A549 (cell line): ENCODE measurements around the gene TAF1A. TPM values are rescaled to one million over a fixed set of nuclear protein-coding genes. Genes with fewer than 3 reads are reported as not detected.

Experiments used
- ATAC-seq, 2 experiments: fragments of 200-7000 bp in 1 of 2; fragments of >200 bp in 1 of 2; cut with Nextera tagmentation in 1 of 2; cut with Tn5 transposase in 1 of 2; 3 replicates each; pipeline versions ENCODE4 v1.8.0 to v1.9.1; 2018 to 2020; ENCODE audit warnings: mild to moderate bottlenecking in 1 of 2, moderate library complexity in 1 of 2
- CTCF ChIA-PET: fragments of 300-600 bp; sonication (Branson Sonifier 250); formaldehyde crosslinking; extraction: SDS; loops from one replicate; lab custom pipeline; 2021; ENCODE audit warnings: antibody characterized with exemption, inconsistent platforms; lab: Yijun Ruan, JAX
- POLR2A ChIA-PET: fragments of 350-600 bp; formaldehyde crosslinking; extraction: SDS; loops from one replicate; lab custom pipeline; 2021; ENCODE audit warnings: antibody characterized with exemption, inconsistent platforms; lab: Yijun Ruan, JAX
- DNase-seq, 2 experiments: peaks; one replicate each; pipeline versions ENCODE4 v3.0.0 to v3.0.0-alpha.2; 2011 to 2016; ENCODE audit warnings: low read depth in 1 of 2, low spot score in 1 of 2
- FAIRE-seq: peaks from 2 replicates; lab custom pipeline; 2011; peaks lifted over from hg19 to GRCh38; lab: Jason Lieb, UNC
- H3K27ac ChIP-seq, 2 experiments: fragments of >200 bp; sonication (Bioruptor Twin); formaldehyde crosslinking; 3 replicates each; pipeline ENCODE4 v1.5.1; 2016 to 2017
- H3K4me1 ChIP-seq: fragments of >200 bp; sonication (Bioruptor Twin); formaldehyde crosslinking; 3 replicates; pipeline ENCODE4 v1.6.1; 2016
- H3K4me2 ChIP-seq: fragments of >200 bp; sonication (Bioruptor Twin); formaldehyde crosslinking; 3 replicates; pipeline ENCODE4 v1.6.1; 2016
- H3K4me3 ChIP-seq: fragments of >200 bp; sonication (Bioruptor Twin); formaldehyde crosslinking; 3 replicates; pipeline ENCODE4 v1.5.1; 2016
- H3K9me3 ChIP-seq: fragments of >200 bp; sonication (Bioruptor Twin); formaldehyde crosslinking; 3 replicates; pipeline ENCODE4 v1.6.1; 2016
- ATOH8 ChIP-seq: fragments of 250-450 bp; sonication (Bioruptor Pico); IDR thresholded peaks from 2 replicates; pipeline ENCODE4 v1.5.0; 2020; ENCODE audit warnings: low read depth, mild to moderate bottlenecking, moderate library complexity
- BCL3 ChIP-seq: fragments of >200 bp; sonication (Bioruptor Twin); formaldehyde crosslinking; IDR thresholded peaks from 3 replicates; pipeline ENCODE4 v1.6.1; 2016
- BHLHE40 ChIP-seq: IDR thresholded peaks from 2 replicates; pipeline ENCODE4 v1.6.1; 2012; ENCODE audit warnings: low read depth, low read length, inconsistent platforms
- CBX2 ChIP-seq: fragments of 200-600 bp; sonication (generic); IDR thresholded peaks from 2 replicates; pipeline ENCODE4 v1.6.1; 2016; ENCODE audit warnings: low read depth, mild to moderate bottlenecking, borderline replicate concordance
- CBX8 ChIP-seq: fragments of 200-600 bp; sonication (generic); IDR thresholded peaks from 2 replicates; pipeline ENCODE4 v1.6.1; 2016
- CHD2 ChIP-seq: fragments of 150-350 bp; IDR thresholded peaks from 2 replicates; pipeline ENCODE4 v1.6.1; 2014; ENCODE audit warnings: low read length; ENCODE audit not compliant: partially characterized antibody
- EHF ChIP-seq: fragments of 250-450 bp; sonication (Bioruptor Pico); IDR thresholded peaks from 2 replicates; pipeline ENCODE4 v1.5.0; 2020; ENCODE audit warnings: mild to moderate bottlenecking
- EHMT2 ChIP-seq: fragments of 200-600 bp; sonication (generic); IDR thresholded peaks from 2 replicates; pipeline ENCODE4 v1.6.1; 2016; ENCODE audit warnings: antibody characterized with exemption, low read depth, mild to moderate bottlenecking, moderate library complexity
- EP300 ChIP-seq, 2 experiments: fragments of >200 bp; sonication (Bioruptor Twin); formaldehyde crosslinking; IDR thresholded peaks; 2 replicates in 1 of 2; 3 replicates in 1 of 2; pipeline ENCODE4 v1.6.1; 2016 to 2017
- ESRRA ChIP-seq: fragments of 150-350 bp; IDR thresholded peaks from 2 replicates; pipeline ENCODE4 v1.6.1; 2014; ENCODE audit warnings: mild to moderate bottlenecking, low read length, borderline replicate concordance
- GATA3 ChIP-seq: IDR thresholded peaks from 2 replicates; pipeline ENCODE4 v1.6.1; 2012; ENCODE audit warnings: borderline replicate concordance
- HEYL ChIP-seq: fragments of 250-450 bp; sonication (Bioruptor Pico); IDR thresholded peaks from 2 replicates; pipeline ENCODE4 v1.8.0; 2021; ENCODE audit warnings: mild to moderate bottlenecking, moderate library complexity
- HOXA7 ChIP-seq: fragments of 250-450 bp; sonication (Bioruptor Pico); IDR thresholded peaks from 2 replicates; pipeline ENCODE4 v1.5.0; 2020; ENCODE audit warnings: mild to moderate bottlenecking, moderate library complexity
- HOXB13 ChIP-seq: fragments of 250-450 bp; sonication (Bioruptor Pico); IDR thresholded peaks from 2 replicates; pipeline ENCODE4 v1.5.0; 2020; ENCODE audit warnings: low read depth, mild to moderate bottlenecking, moderate library complexity
- HOXB5 ChIP-seq: fragments of 250-450 bp; sonication (Bioruptor Pico); IDR thresholded peaks from 2 replicates; pipeline ENCODE4 v1.5.0; 2020; ENCODE audit warnings: mild to moderate bottlenecking, moderate library complexity
- JUN ChIP-seq, 2 experiments: fragments of >200 bp; sonication (Bioruptor Twin); formaldehyde crosslinking; IDR thresholded peaks; 2 replicates in 1 of 2; 3 replicates in 1 of 2; pipeline ENCODE4 v1.6.1; 2016 to 2017
- JUNB ChIP-seq: fragments of >200 bp; sonication (Bioruptor Twin); formaldehyde crosslinking; IDR thresholded peaks from 2 replicates; pipeline ENCODE4 v1.6.1; 2016
- KDM5A ChIP-seq: fragments of 200-600 bp; sonication (generic); IDR thresholded peaks from 2 replicates; pipeline ENCODE4 v1.6.1; 2016; ENCODE audit warnings: antibody characterized with exemption, mild to moderate bottlenecking
- MYC ChIP-seq: IDR thresholded peaks from 2 replicates; pipeline ENCODE4 v1.6.1; 2012; ENCODE audit warnings: mild to moderate bottlenecking, inconsistent platforms, low read length, improper control_type of control experiment, borderline replicate concordance
- NFE2L2 ChIP-seq: fragments of 150-350 bp; conservative IDR thresholded peaks from 2 replicates; pipeline ENCODE4 v1.6.1; 2014; ENCODE audit warnings: low read length
- NR3C1 ChIP-seq: fragments of >200 bp; sonication (Bioruptor Twin); formaldehyde crosslinking; IDR thresholded peaks from 3 replicates; pipeline ENCODE4 v1.6.1; 2017
- POLR2A ChIP-seq: IDR thresholded peaks from 2 replicates; pipeline ENCODE4 v1.6.1; 2012; ENCODE audit warnings: mild to moderate bottlenecking, low read length
- POLR2AphosphoS2 ChIP-seq: conservative IDR thresholded peaks from 2 replicates; pipeline ENCODE4 v1.6.1; 2012; ENCODE audit warnings: low read length, improper control_type of control experiment, inconsistent platforms
- RARB ChIP-seq: fragments of 250-450 bp; sonication (Bioruptor Pico); IDR thresholded peaks from 2 replicates; pipeline ENCODE4 v1.8.0; 2021; ENCODE audit warnings: mild to moderate bottlenecking, moderate library complexity
- RCOR1 ChIP-seq: fragments of 150-350 bp; IDR thresholded peaks from 2 replicates; pipeline ENCODE4 v1.6.1; 2014; ENCODE audit warnings: antibody characterized with exemption, low read length, low read depth
- RFX5 ChIP-seq: fragments of 450-650 bp; IDR thresholded peaks from 2 replicates; pipeline ENCODE4 v1.7.1; 2014; ENCODE audit warnings: antibody characterized with exemption, mild to moderate bottlenecking, moderate library complexity
- RNF2 ChIP-seq: fragments of 200-600 bp; sonication (generic); IDR thresholded peaks from 2 replicates; pipeline ENCODE4 v1.6.1; 2016; ENCODE audit warnings: low read depth, mild to moderate bottlenecking, antibody characterized with exemption, moderate library complexity, borderline replicate concordance
- SMC3 ChIP-seq: fragments of >200 bp; sonication (Bioruptor Twin); formaldehyde crosslinking; IDR thresholded peaks from 3 replicates; pipeline ENCODE4 v1.6.1; 2018; ENCODE audit warnings: inconsistent platforms
- TFCP2L1 ChIP-seq: fragments of 250-450 bp; sonication (Bioruptor Pico); IDR thresholded peaks from 2 replicates; pipeline ENCODE4 v1.5.0; 2021; ENCODE audit warnings: mild to moderate bottlenecking
- USF2 ChIP-seq: fragments of 450-650 bp; IDR thresholded peaks from 2 replicates; pipeline ENCODE4 v1.6.1; 2014; ENCODE audit warnings: antibody characterized with exemption
- ZC3H11A ChIP-seq: fragments of 450-650 bp; IDR thresholded peaks from 2 replicates; pipeline ENCODE4 v1.6.1; 2014; ENCODE audit warnings: antibody characterized with exemption, mild to moderate bottlenecking
- ZFP36 ChIP-seq: fragments of 450-650 bp; IDR thresholded peaks from 2 replicates; pipeline ENCODE4 v1.6.1; 2014; ENCODE audit warnings: borderline replicate concordance; ENCODE audit not compliant: partially characterized antibody
- ZNF302 ChIP-seq: fragments of 250-450 bp; sonication (Bioruptor Pico); IDR thresholded peaks from 2 replicates; pipeline ENCODE4 v1.9.0; 2021; ENCODE audit warnings: inconsistent platforms, mild to moderate bottlenecking, moderate library complexity
- WGBS: methylation state at CpG from one replicate; pipeline ENCODE4 v1.1.6; 2017; ENCODE audit errors: missing lambda C conversion rate; 5-methylcytosine and 5-hydroxymethylcytosine counted together
- polyA minus RNA-seq: library from RNA; depleted of rRNA, polyadenylated mRNA; stranded (reverse); fragments of >200 nt; gene quantifications from 2 replicates; pipeline ENCODE4 v1.2.3, GENCODE V29; 2011; rRNA and poly(A)+ RNA removed
- polyA plus RNA-seq, 4 experiments: library from polyadenylated mRNA; depleted of rRNA in 3 of 4; stranded (reverse); fragments of >200 nt; fragmentation: RNase III in 1 of 4; extraction: RNeasy Plus Mini Kit Qiagen cat#74134 plus additional on column Dnase treatment in 1 of 4; gene quantifications; 2 replicates in 3 of 4; 3 replicates in 1 of 4; pipeline ENCODE4 v1.2.3, GENCODE V29; 2011 to 2017
- TF ChIP-seq, protein P1 (sequence below): fragments of >200 bp; sonication (Bioruptor Twin); formaldehyde crosslinking; IDR thresholded peaks from 3 replicates; pipeline ENCODE4 v1.5.1; 2016
- TF ChIP-seq, protein P2 (sequence below): fragments of >200 bp; sonication (Bioruptor Twin); formaldehyde crosslinking; IDR thresholded peaks from 2 replicates; pipeline ENCODE4 v1.6.1; 2016
- TF ChIP-seq, protein P3 (sequence below): IDR thresholded peaks from 2 replicates; pipeline ENCODE4 v1.6.1; 2012

TAF1A gene
- polyA plus RNA-seq (2011; rRNA removed) (16.0 and 21.7 TPM in 2 replicates), polyA plus RNA-seq (2017; fragmentation: RNase III; extraction: RNeasy Plus Mini Kit Qiagen cat#74134 plus additional on column Dnase treatment) (11.7 to 13.0 TPM (median 12.1 TPM) in 3 replicates), polyA minus RNA-seq (2.9 and 5.4 TPM in 2 replicates)
- 4.2 TPM in 2 replicates for polyA plus RNA-seq (2012; cell fraction: cytosol; rRNA removed)
- polyA plus RNA-seq (2012; cell fraction: nucleus; rRNA removed): 3.1 and 6.2 TPM in 2 replicates

- DNase-seq: peak; percentile 87 to 90
- peak within 1 kb of the TSS; percentile 93 for H3K4me2 ChIP-seq
- peak; percentile 39 for FAIRE-seq
- WGBS: 2% methylated on average over 40 of the region's 41 CpGs
- peaks cover 3% of the 10 kb centered on the region; the same call in 1 of the 3 replicates for H3K9me3 ChIP-seq
- ATAC-seq: peak; percentile 99 to 100
- peaks cover 12% of the 10 kb centered on the region; the same call in 1 of the 3 replicates for H3K4me1 ChIP-seq
- ChIA-PET POLR2A (interaction anchor here (0.9 to 1.6 kb wide), 8 partner anchors 9 to 124 kb away, joined by 3 to 8 read pairs (median 4); no protein-coding TSS in a partner anchor), CTCF (interaction anchor here (0.6 to 1.7 kb wide), 5 partner anchors 10 to 1787 kb away, joined by 3 to 6 read pairs (median 4); no protein-coding TSS in a partner anchor)
- peak within 1 kb of the TSS; percentile 85 for H3K4me3 ChIP-seq
- H3K27ac ChIP-seq: peak within 1 kb of the TSS; percentile 80 to 89
- no peak for TF ChIP-seq RNF2
- TF ChIP-seq, protein P1, sequence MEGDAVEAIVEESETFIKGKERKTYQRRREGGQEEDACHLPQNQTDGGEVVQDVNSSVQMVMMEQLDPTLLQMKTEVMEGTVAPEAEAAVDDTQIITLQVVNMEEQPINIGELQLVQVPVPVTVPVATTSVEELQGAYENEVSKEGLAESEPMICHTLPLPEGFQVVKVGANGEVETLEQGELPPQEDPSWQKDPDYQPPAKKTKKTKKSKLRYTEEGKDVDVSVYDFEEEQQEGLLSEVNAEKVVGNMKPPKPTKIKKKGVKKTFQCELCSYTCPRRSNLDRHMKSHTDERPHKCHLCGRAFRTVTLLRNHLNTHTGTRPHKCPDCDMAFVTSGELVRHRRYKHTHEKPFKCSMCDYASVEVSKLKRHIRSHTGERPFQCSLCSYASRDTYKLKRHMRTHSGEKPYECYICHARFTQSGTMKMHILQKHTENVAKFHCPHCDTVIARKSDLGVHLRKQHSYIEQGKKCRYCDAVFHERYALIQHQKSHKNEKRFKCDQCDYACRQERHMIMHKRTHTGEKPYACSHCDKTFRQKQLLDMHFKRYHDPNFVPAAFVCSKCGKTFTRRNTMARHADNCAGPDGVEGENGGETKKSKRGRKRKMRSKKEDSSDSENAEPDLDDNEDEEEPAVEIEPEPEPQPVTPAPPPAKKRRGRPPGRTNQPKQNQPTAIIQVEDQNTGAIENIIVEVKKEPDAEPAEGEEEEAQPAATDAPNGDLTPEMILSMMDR: no peak
- TF ChIP-seq BHLHE40: no peak
- peak in 1 of 2 experiments; percentile 77; a peak in 4 of 5 replicates for TF ChIP-seq JUN (IDR thresholded peaks at IDR 0.05)
- TF ChIP-seq, protein P2, sequence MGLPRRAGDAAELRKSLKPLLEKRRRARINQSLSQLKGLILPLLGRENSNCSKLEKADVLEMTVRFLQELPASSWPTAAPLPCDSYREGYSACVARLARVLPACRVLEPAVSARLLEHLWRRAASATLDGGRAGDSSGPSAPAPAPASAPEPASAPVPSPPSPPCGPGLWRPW: no peak
- peak; percentile 67; the same call in 1 of the 2 replicates for TF ChIP-seq MYC
- no peak for TF ChIP-seq NR3C1
- no peak for TF ChIP-seq ZFP36
- TF ChIP-seq HOXA7 (CRISPR knock-in tag): no peak
- 0 out of 2 replicates have a peak, but pooled peaks have one; percentile 46 for TF ChIP-seq EHMT2
- TF ChIP-seq HEYL (CRISPR knock-in tag): no peak
- no peak for TF ChIP-seq EHF (CRISPR knock-in tag)
- no peak for TF ChIP-seq EP300 (IDR thresholded peaks at IDR 0.05)
- TF ChIP-seq CHD2: no peak
- no peak for TF ChIP-seq JUNB
- TF ChIP-seq HOXB13: no peak
- no peak for TF ChIP-seq NFE2L2
- no peak; the same call in 1 of the 2 replicates for TF ChIP-seq GATA3
- TF ChIP-seq CBX2: no peak
- no peak for TF ChIP-seq ATOH8 (CRISPR knock-in tag)
- no peak for TF ChIP-seq BCL3
- TF ChIP-seq TFCP2L1 (CRISPR knock-in tag): no peak
- TF ChIP-seq ZNF302 (CRISPR knock-in tag): no peak
- TF ChIP-seq SMC3: no peak
- no peak for TF ChIP-seq HOXB5
- no peak for TF ChIP-seq RCOR1
- peak; percentile 51 for TF ChIP-seq POLR2A
- no peak; the same call in 1 of the 2 replicates for TF ChIP-seq RARB (CRISPR knock-in tag)
- TF ChIP-seq POLR2AphosphoS2: no peak
- no peak for TF ChIP-seq RFX5
- TF ChIP-seq CBX8: no peak
- no peak for TF ChIP-seq ESRRA
- no peak for TF ChIP-seq ZC3H11A
- TF ChIP-seq USF2: no peak
- TF ChIP-seq, protein P3, sequence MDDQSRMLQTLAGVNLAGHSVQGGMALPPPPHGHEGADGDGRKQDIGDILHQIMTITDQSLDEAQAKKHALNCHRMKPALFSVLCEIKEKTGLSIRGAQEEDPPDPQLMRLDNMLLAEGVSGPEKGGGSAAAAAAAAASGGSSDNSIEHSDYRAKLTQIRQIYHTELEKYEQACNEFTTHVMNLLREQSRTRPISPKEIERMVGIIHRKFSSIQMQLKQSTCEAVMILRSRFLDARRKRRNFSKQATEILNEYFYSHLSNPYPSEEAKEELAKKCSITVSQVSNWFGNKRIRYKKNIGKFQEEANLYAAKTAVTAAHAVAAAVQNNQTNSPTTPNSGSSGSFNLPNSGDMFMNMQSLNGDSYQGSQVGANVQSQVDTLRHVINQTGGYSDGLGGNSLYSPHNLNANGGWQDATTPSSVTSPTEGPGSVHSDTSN: no peak
- peak; percentile 30; the same call in 1 of the 2 replicates for TF ChIP-seq KDM5A
Observed at GRCh38 chr1:222589462-222590302, at the start of gene TAF1A. Gene TAF1A, minus strand, starts transcription at chr1:222589933.
